ENCODE data around the gene PTCHD1. TPM values are rescaled to one million over a fixed set of nuclear protein-coding genes. Genes with fewer than 3 reads are reported as not detected.

PTCHD1 gene
- polyA plus RNA-seq, 2 donors: 0.08 to 0.16 TPM

GRCh38 chrX:23341452-23341851 is 6.8 kb downstream of the PTCHD1 start:
- no peaks in the 10 kb centered on the region for H3K4me1 ChIP-seq (ENCODE audit: control insufficient read depth in 2 of 2, insufficient read depth in 2 of 2, low read length in 1 of 2)
- WGBS, 2 donors: 62 to 66% methylated on average over 6 of the region's 6 CpGs
- H3K27ac ChIP-seq (ENCODE audit: low read depth in 2 of 2, low read length in 1 of 2): no peak overlapping the region
- no peaks in the 10 kb centered on the region for H3K36me3 ChIP-seq (ENCODE audit: control insufficient read depth in 2 of 2, insufficient read depth in 2 of 2, low read length in 1 of 2)
- H3K27me3 ChIP-seq (ENCODE audit: control insufficient read depth in 1 of 2, insufficient read depth in 2 of 2, low read length in 2 of 2): no peaks in the 10 kb centered on the region
- H3K4me3 ChIP-seq (ENCODE audit: low read depth in 1 of 2, low read length in 2 of 2): no peak overlapping the region
- H3K9me3 ChIP-seq (ENCODE audit: control insufficient read depth in 2 of 2, insufficient read depth in 1 of 2, low read depth in 1 of 2, low read length in 1 of 2): no peaks in the 10 kb centered on the region

DNA sequence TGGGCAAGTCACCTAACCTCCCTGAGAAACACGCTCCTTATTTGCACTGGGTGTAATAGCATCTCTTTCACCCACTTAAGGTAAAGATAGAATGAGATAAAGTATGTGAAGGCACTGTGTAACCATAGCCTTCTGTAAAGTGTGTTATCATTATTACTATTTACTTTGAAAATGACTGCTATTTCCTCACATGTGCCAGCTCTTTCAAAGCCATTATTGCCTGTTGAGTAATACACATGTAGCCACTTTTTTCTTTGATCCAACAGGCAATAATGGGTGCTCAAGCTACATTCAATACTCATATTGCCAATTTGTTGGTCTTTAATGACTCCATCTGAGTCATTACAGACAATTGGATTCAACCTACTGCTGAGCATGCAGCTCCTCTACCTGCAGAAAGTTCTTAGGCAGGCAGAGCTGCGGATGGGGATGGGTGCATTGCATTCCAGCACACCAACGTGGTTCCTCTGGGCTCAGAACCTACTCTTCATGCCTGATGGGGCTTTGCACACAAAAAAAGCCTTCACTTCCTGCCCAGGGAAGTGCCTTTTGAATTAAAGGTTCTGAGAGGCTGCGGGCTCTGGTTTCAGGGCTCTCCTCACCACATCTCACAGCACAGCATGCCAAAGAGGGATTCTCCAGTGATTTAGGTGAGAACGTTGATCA is 9.7 kb downstream of the PTCHD1 start:
- H3K4me3 ChIP-seq (ENCODE audit: low read depth in 1 of 2, low read length in 2 of 2): no peak overlapping the region
- no peaks in the 10 kb centered on the region for H3K9me3 ChIP-seq (ENCODE audit: control insufficient read depth in 2 of 2, insufficient read depth in 1 of 2, low read depth in 1 of 2, low read length in 1 of 2)
- H3K36me3 ChIP-seq (ENCODE audit: control insufficient read depth in 2 of 2, insufficient read depth in 2 of 2, low read length in 1 of 2): no peaks in the 10 kb centered on the region
- H3K4me1 ChIP-seq (ENCODE audit: control insufficient read depth in 2 of 2, insufficient read depth in 2 of 2, low read length in 1 of 2): no peaks in the 10 kb centered on the region
- no peaks in the 10 kb centered on the region for H3K27me3 ChIP-seq (ENCODE audit: control insufficient read depth in 1 of 2, insufficient read depth in 2 of 2, low read length in 2 of 2)
- WGBS, 2 donors: 50 to 67% methylated on average over 5 of the region's 5 CpGs
- no peak overlapping the region for H3K27ac ChIP-seq (ENCODE audit: low read depth in 2 of 2, low read length in 1 of 2)

- WGBS, 2 donors: 39 to 78% methylated on average over 2 of the region's 2 CpGs
- Histone ChIP-seq H3K27me3 (ENCODE audit: control insufficient read depth in 1 of 2, insufficient read depth in 2 of 2, low read length in 2 of 2) (no peaks in the 10 kb centered on the region), H3K36me3 (ENCODE audit: control insufficient read depth in 2 of 2, insufficient read depth in 2 of 2, low read length in 1 of 2) (no peaks in the 10 kb centered on the region), H3K27ac (ENCODE audit: low read depth in 2 of 2, low read length in 1 of 2) (no peak overlapping the region), H3K9me3 (ENCODE audit: control insufficient read depth in 2 of 2, insufficient read depth in 1 of 2, low read depth in 1 of 2, low read length in 1 of 2) (no peaks in the 10 kb centered on the region), H3K4me1 (ENCODE audit: control insufficient read depth in 2 of 2, insufficient read depth in 2 of 2, low read length in 1 of 2) (no peaks in the 10 kb centered on the region), H3K4me3 (ENCODE audit: low read depth in 1 of 2, low read length in 2 of 2) (no peak overlapping the region)
These were observed 10.2 kb downstream of the PTCHD1 start for GRCh38 chrX:23344904-23345271.

GRCh38 chrX:23356189-23356588 is 21.5 kb downstream of the PTCHD1 start:
- WGBS, 2 donors: 81 to 85% methylated on average over 6 of the region's 6 CpGs

GRCh38 chrX:23364416-23364815 is 29.8 kb downstream of the PTCHD1 start:
- no peaks in the 10 kb centered on the region for H3K4me1 ChIP-seq (ENCODE audit: control insufficient read depth in 2 of 2, insufficient read depth in 2 of 2, low read length in 1 of 2)
- no peaks in the 10 kb centered on the region for H3K36me3 ChIP-seq (ENCODE audit: control insufficient read depth in 2 of 2, insufficient read depth in 2 of 2, low read length in 1 of 2)
- H3K27me3 ChIP-seq (ENCODE audit: control insufficient read depth in 1 of 2, insufficient read depth in 2 of 2, low read length in 2 of 2): peaks cover 0 to 5% of the 10 kb centered on the region in 2 donors
- no peak overlapping the region for H3K27ac ChIP-seq (ENCODE audit: low read depth in 2 of 2, low read length in 1 of 2)
- H3K4me3 ChIP-seq (ENCODE audit: low read depth in 1 of 2, low read length in 2 of 2): no peak overlapping the region
- no peaks in the 10 kb centered on the region for H3K9me3 ChIP-seq (ENCODE audit: control insufficient read depth in 2 of 2, insufficient read depth in 1 of 2, low read depth in 1 of 2, low read length in 1 of 2)
- whole genome bisulfite sequencing, 2 donors: 65 to 68% methylated on average over 3 of the region's 3 CpGs

More at GRCh38 chrX:23356189-23356588, 21.5 kb downstream of the PTCHD1 start:
- no peak overlapping the region for H3K4me3 ChIP-seq (ENCODE audit: low read depth in 1 of 2, low read length in 2 of 2)
- peaks cover 0 to 2% of the 10 kb centered on the region in 2 donors for H3K27me3 ChIP-seq (ENCODE audit: control insufficient read depth in 1 of 2, insufficient read depth in 2 of 2, low read length in 2 of 2)
- no peaks in the 10 kb centered on the region for H3K9me3 ChIP-seq (ENCODE audit: control insufficient read depth in 2 of 2, insufficient read depth in 1 of 2, low read depth in 1 of 2, low read length in 1 of 2)
- no peak overlapping the region for H3K27ac ChIP-seq (ENCODE audit: low read depth in 2 of 2, low read length in 1 of 2)
- H3K4me1 ChIP-seq (ENCODE audit: control insufficient read depth in 2 of 2, insufficient read depth in 2 of 2, low read length in 1 of 2): no peaks in the 10 kb centered on the region
- H3K36me3 ChIP-seq (ENCODE audit: control insufficient read depth in 2 of 2, insufficient read depth in 2 of 2, low read length in 1 of 2): no peaks in the 10 kb centered on the region

DNA sequence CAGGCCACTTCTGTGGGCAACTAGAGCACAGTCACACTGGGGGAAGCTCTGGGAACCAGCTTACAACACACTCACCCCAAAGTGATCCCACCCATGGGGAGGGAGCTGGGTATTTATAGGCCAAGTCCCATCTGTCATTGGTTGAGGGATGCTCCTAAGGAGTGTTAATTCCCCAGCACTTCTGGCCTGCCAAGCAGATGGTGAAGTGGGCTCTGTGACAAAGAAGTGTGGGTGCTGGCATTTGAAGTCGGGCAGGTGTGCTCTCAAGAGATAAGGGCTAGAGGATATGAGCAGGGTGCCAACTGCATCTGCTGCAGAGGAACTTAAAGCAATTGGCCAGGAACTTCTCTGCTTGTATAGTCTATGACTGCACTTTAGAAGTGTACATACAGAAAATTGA is 30.9 kb downstream of the PTCHD1 start:
- H3K27me3 ChIP-seq (ENCODE audit: control insufficient read depth in 1 of 2, insufficient read depth in 2 of 2, low read length in 2 of 2): peaks cover 0 to 5% of the 10 kb centered on the region in 2 donors
- H3K36me3 ChIP-seq (ENCODE audit: control insufficient read depth in 2 of 2, insufficient read depth in 2 of 2, low read length in 1 of 2): no peaks in the 10 kb centered on the region
- no peak overlapping the region for H3K27ac ChIP-seq (ENCODE audit: low read depth in 2 of 2, low read length in 1 of 2)
- no peaks in the 10 kb centered on the region for H3K4me1 ChIP-seq (ENCODE audit: control insufficient read depth in 2 of 2, insufficient read depth in 2 of 2, low read length in 1 of 2)
- H3K4me3 ChIP-seq (ENCODE audit: low read depth in 1 of 2, low read length in 2 of 2): no peak overlapping the region
- WGBS, 2 donors: 21 to 45% methylated on average over 1 of the region's 1 CpG
- H3K9me3 ChIP-seq (ENCODE audit: control insufficient read depth in 2 of 2, insufficient read depth in 1 of 2, low read depth in 1 of 2, low read length in 1 of 2): no peaks in the 10 kb centered on the region

GRCh38 chrX:23366914-23367313 is 32.3 kb downstream of the PTCHD1 start:
- H3K4me3 ChIP-seq (ENCODE audit: low read depth in 1 of 2, low read length in 2 of 2): no peak overlapping the region
- no peak overlapping the region for H3K27ac ChIP-seq (ENCODE audit: low read depth in 2 of 2, low read length in 1 of 2)
- no peaks in the 10 kb centered on the region for H3K9me3 ChIP-seq (ENCODE audit: control insufficient read depth in 2 of 2, insufficient read depth in 1 of 2, low read depth in 1 of 2, low read length in 1 of 2)
- H3K36me3 ChIP-seq (ENCODE audit: control insufficient read depth in 2 of 2, insufficient read depth in 2 of 2, low read length in 1 of 2): no peaks in the 10 kb centered on the region
- H3K4me1 ChIP-seq (ENCODE audit: control insufficient read depth in 2 of 2, insufficient read depth in 2 of 2, low read length in 1 of 2): no peaks in the 10 kb centered on the region
- peaks cover 0 to 9% of the 10 kb centered on the region in 2 donors for H3K27me3 ChIP-seq (ENCODE audit: control insufficient read depth in 1 of 2, insufficient read depth in 2 of 2, low read length in 2 of 2)
- 85 to 94% methylated on average over 4 of the region's 4 CpGs for WGBS, 2 donors

DNA sequence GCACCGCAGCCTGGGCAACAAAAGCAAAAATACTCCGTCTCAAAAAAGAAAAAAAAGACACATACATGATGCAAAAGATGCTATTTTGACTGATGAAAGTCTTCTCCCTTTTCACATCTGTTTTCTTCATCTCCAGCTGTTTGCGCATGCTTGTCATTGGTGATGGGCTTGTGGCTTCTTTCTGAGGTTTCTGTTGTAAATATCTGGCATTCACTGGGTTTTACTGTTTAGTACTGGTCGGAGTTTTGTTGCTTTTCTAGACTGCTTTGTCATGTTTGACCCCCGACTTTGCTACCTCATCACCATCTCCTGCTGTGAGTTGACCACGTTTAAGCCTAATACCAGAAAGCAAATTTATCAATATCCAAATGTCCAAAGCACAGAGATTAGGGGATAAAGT is 34.4 kb downstream of the PTCHD1 start:
- Histone ChIP-seq H3K4me3 (ENCODE audit: low read depth in 1 of 2, low read length in 2 of 2) (no peak overlapping the region), H3K27me3 (ENCODE audit: control insufficient read depth in 1 of 2, insufficient read depth in 2 of 2, low read length in 2 of 2) (peaks cover 0 to 6% of the 10 kb centered on the region in 2 donors), H3K27ac (ENCODE audit: low read depth in 2 of 2, low read length in 1 of 2) (no peak overlapping the region), H3K4me1 (ENCODE audit: control insufficient read depth in 2 of 2, insufficient read depth in 2 of 2, low read length in 1 of 2) (no peaks in the 10 kb centered on the region), H3K36me3 (ENCODE audit: control insufficient read depth in 2 of 2, insufficient read depth in 2 of 2, low read length in 1 of 2) (no peaks in the 10 kb centered on the region), H3K9me3 (ENCODE audit: control insufficient read depth in 2 of 2, insufficient read depth in 1 of 2, low read depth in 1 of 2, low read length in 1 of 2) (no peaks in the 10 kb centered on the region)
- 72 to 77% methylated on average over 6 of the region's 6 CpGs for WGBS, 2 donors

GRCh38 chrX:23372220-23372902 is 37.7 kb downstream of the PTCHD1 start:
- no peaks in the 10 kb centered on the region for H3K4me1 ChIP-seq (ENCODE audit: control insufficient read depth in 2 of 2, insufficient read depth in 2 of 2, low read length in 1 of 2)
- H3K4me3 ChIP-seq (ENCODE audit: low read depth in 1 of 2, low read length in 2 of 2): no peak overlapping the region
- no peak overlapping the region for H3K27ac ChIP-seq (ENCODE audit: low read depth in 2 of 2, low read length in 1 of 2)
- WGBS, 2 donors: 63 to 77% methylated on average over 5 of the region's 5 CpGs
- no peaks in the 10 kb centered on the region for H3K36me3 ChIP-seq (ENCODE audit: control insufficient read depth in 2 of 2, insufficient read depth in 2 of 2, low read length in 1 of 2)
- H3K27me3 ChIP-seq (ENCODE audit: control insufficient read depth in 1 of 2, insufficient read depth in 2 of 2, low read length in 2 of 2): peaks cover 0 to 4% of the 10 kb centered on the region in 2 donors
- H3K9me3 ChIP-seq (ENCODE audit: control insufficient read depth in 2 of 2, insufficient read depth in 1 of 2, low read depth in 1 of 2, low read length in 1 of 2): no peaks in the 10 kb centered on the region
